Tibial nerve (tissue), 4 donors: ENCODE measurements around the gene CRTC3.
A peak's percentile ranks its signal among the peaks of the same experiment; 100 is the strongest.

Experiments
- CTCF ChIP-seq, 5 experiments: fragments of 200-600 bp in 3 of 5; fragments of 450-650 bp in 2 of 5; sonication (generic) in 3 of 5; IDR thresholded peaks; one replicate each; pipeline ENCODE4 v1.5.1; 2016 to 2019; ENCODE audit warnings: antibody characterized with exemption in 5 of 5, mild to moderate bottlenecking in 3 of 5, moderate library complexity in 2 of 5
- EP300 ChIP-seq, 2 donors: sonication (generic); formaldehyde crosslinking; IDR thresholded peaks; one replicate each; pipeline ENCODE4 v1.6.1; 2017; ENCODE audit warnings: antibody characterized with exemption in 2 of 2, mild to moderate bottlenecking in 1 of 2

GRCh38 chr15:90553248-90553745 is 23.6 kb downstream of the CRTC3 start:
- TF ChIP-seq CTCF (IDR thresholded peaks at IDR 0.05) (no peak), EP300 (IDR thresholded peaks at IDR 0.05) (peak; percentile 59 to 87)
